GF-D8 (cell line): ENCODE data around the gene TTC17.
"Not testable (repeated sequence)": the region's sequence is repeated elsewhere in the genome, so short reads cannot be mapped to it uniquely, and the experiment has no call there.

ENCODE experiments used
- DNase-seq: peaks from one replicate; lab custom pipeline; 2025; lab: John Stamatoyannopoulos, UW

The TTC17 gene

GRCh38 chr11:43382614-43383013, 23.9 kb downstream of the TTC17 start:
- DNase-seq, result no peak

DNA sequence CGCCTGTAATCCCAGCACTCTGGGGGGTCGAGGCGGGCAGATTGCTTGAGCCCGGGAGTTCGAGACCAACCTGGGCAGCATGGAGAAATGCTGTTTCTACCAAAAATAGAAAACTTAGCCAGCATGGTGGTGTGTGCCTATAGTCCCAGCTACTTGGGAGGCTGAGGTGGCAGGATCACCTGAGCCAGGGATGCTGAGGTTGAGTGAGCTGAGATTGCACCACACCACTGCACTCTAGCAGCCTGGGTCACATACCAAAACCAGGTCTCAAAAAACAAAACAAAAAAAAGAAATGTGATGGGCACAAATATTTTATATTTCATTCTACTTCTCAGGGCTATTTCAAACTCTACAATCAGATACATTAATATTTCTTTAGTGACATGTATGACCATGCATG, 25.7 kb downstream of the TTC17 start:
- no peak for DNase-seq

DNA sequence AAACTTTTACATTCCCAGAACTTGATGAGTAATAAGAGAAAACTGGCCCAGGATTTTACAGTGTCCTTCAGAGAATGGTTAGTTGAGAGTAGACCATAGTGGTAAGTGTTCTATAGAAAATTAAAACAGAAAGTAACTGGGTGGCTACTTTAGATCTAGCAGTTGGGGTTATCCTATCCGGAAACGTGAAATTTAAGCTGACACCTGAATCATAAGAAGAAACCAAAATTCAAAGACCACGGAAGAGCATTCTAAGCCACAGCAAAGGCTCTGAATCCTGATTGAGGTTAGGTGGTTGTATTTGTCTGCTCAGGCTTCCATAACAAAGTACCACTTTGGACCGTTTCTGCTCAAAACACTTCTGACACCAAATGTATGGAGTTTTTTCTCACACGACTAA, 34.0 kb downstream of the TTC17 start:
- DNase-seq, result no peak

- DNase-seq, result no peak
Measured at GRCh38 chr11:43393765-43394355, 35.1 kb downstream of the TTC17 start.

DNA sequence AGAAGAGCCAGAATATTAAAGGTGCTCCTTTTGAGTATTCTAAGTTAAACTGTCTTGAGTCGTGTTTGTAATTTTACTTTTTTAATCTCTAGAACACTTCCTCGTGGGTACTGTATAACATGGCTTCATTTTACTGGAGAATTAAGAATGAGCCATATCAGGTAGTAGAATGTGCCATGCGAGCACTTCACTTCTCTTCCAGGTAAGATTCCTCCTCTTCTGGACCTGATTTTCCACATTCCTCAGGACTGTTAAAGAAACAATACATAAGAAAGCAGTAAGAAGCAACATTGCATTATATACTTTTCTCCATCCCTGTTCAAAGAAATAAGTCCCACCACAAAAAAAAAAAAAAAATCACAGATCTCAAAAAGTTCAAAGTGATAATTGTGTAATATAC, 37.9 kb downstream of the TTC17 start:
- no peak for DNase-seq

GRCh38 chr11:43397251-43397650, 38.5 kb downstream of the TTC17 start:
- no peak for DNase-seq

DNA sequence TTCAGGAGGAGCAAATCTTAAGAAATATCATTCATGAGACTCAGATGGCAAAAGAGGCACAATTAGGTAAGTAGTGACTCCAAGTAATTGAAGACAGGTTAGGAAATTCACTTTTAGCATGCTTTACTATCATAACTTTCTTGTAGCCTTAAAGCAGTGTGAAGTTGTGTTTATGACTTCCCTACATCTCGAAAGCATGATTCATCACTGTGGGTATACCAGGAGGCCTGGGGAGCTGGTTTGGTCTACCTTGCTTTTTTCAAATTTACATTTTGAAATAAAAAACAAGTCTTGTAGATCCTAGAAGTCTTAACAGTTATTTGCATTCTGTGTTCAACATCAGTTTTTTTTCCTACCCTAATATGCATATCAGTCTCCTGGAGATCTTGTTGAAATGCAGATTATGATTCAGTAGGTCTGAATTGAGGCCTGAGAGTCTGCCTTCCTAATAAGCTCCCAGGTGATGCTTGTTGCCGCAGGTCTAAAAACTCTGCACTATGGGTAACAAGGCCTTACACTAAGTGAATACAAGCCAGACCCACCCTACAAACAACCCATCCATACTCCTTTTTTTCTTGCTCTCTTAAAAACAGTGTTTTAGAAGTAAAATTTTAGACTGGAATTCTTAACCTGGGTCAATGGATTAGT, 41.4 kb downstream of the TTC17 start:
- no peak for DNase-seq

- DNase-seq, result no peak
Measured at GRCh38 chr11:43401252-43401651, 42.5 kb downstream of the TTC17 start.

DNA sequence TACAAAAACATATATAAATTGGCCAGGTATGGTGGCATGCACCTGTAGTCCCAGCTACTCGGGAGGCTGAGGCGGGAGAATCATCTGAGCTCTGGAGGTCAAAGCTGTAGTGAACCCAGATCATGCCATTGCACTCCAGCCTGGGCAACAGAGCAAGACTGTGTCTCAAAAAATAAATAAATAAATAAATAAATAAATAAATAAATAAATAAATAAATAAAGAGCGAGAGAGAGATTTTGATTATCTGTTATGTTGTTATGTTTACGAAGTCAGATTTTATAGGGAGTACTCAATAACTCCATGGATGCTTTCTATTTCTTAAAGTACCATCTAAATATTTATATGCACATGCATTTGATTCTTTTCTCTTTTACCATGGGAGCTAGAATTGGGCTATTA, 43.1 kb downstream of the TTC17 start:
- not testable (repeated sequence) for DNase-seq

- no peak for DNase-seq
Measured at GRCh38 chr11:43403357-43404231, 44.9 kb downstream of the TTC17 start.

DNA sequence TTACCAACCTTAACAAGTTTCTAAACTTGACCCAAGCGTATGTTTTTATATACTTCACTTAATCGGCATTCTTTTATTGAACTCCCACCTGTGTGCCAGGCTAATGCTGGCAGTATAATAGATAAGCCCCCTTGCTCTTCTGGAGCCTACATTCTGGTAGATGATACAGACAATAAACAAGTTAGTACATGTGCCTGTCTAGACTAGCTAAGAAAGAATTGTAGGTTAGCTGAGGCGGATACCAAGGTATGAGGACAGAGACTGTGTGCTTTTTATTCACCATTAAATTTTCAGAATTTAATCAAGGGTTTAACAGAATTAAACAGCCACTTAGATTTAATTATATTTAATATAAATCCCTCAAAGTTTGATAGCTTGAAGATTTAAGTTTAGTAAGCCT, 45.7 kb downstream of the TTC17 start:
- no peak for DNase-seq

GRCh38 chr11:43404836-43405479, 46.2 kb downstream of the TTC17 start:
- no peak for DNase-seq

- DNase-seq, result no peak
Measured at GRCh38 chr11:43408277-43408676, 49.6 kb downstream of the TTC17 start.

DNA sequence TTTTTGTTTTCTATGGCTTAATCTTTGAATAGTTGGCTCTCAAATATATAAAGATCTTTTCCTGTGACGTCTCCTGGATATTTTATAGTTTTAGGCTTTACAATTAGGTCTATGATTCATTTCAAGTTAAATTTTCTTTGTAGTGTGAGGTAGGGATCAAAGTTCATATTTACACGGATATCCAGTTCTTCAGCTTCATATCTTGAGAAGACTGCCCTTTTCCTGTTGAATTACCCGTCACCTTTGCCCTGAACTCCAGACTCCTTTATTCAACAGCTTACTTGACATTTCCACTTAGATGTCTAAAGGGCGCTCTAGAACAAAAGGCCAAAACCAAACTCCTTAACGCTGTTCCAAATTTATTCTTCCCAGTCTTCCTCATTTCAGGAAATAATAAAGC, 51.7 kb downstream of the TTC17 start:
- no peak for DNase-seq

- DNase-seq, result no peak
Measured at GRCh38 chr11:43418197-43418596, 59.5 kb downstream of the TTC17 start.

- no peak for DNase-seq
Measured at GRCh38 chr11:43419460-43419859, 60.7 kb downstream of the TTC17 start.

DNA sequence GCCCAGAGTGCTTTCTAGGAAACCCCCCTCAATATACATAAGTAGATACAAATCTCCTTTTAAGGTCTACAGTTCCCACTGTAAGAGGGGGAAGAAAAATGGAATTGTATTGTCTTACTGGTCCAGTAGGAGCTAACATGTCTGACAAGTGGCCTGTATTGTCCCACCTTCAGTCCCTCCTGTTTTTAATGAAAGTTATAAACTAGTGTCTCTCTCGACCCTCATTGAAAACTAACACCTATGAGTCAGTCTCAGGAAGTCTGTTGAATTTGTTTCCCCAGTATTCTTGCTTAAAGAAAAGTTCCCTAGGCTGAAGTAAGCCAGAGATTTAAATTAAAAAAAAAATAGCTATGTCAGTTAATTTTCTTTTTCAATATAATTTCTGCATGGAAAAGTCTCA, 69.3 kb downstream of the TTC17 start:
- no peak for DNase-seq

GRCh38 chr11:43430916-43431315, 72.2 kb downstream of the TTC17 start:
- not testable (repeated sequence) for DNase-seq

DNA sequence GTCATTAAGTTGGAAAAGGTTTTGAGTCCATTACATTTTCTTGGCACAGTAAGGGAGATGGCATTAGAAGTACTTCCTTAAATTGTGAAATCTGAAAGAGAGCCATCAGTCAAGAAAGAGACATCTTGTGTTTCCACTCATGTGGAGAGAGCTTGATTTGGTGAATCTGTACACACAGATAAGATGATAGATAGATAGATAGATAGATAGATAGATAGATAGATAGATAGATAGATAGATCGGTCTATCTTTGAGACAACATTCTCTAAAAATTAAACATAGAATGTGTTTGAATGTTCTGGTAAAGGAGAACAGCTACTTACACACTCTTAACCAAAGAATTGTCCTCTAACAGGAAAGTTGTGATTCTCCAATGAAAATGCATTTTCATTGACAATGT, 76.2 kb downstream of the TTC17 start:
- DNase-seq, result no peak

DNA sequence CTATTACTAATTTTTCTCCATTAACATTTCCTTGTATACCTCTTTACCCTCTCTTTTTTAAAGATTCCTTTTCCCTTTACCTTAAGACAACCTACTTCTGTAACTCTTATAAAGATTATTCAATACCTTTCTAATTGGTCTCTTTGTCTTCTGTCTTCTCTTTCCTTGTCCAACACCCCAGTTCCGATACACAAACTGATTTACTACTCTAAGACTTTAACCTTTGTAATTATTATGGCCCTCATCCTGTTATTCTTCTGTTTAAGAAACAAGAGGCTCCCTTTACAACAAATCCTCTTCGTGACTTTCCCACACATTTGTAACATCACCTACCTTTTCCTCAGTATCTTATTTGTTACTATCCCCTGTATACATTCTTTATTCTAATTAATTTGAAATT, 81.8 kb downstream of the TTC17 start:
- no peak for DNase-seq

GRCh38 chr11:43443811-43444210, 85.1 kb downstream of the TTC17 start:
- no peak for DNase-seq

GRCh38 chr11:43447151-43447550, 88.4 kb downstream of the TTC17 start:
- DNase-seq, result no peak

DNA sequence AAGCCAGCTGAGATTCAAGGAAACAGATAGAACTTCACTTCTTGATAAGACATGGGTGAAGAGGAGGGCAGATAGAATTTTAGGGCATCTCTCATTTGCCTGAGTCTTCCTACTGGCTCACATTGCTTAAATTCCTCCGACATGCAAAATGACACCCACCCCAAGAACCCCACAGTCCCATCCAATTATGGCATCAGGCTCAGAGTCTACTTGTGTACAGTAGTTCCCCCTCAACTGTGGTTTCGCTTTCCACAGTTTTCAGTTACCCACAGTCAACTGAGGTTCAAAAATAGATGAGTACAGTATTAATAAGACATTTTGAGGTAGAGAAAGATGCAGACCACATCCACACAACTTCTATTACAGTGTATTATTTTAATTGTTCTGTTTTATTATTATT, 99.8 kb downstream of the TTC17 start:
- no peak for DNase-seq
